Fibroblast of mammary gland (primary cell): ENCODE data around the gene TAS2R40.

Source experiments
- DNase-seq: peaks from one replicate; pipeline ENCODE4 v3.0.0-alpha.2; 2010; ENCODE audit warnings: low read depth
- H3K4me3 ChIP-seq: 2 replicates; pipeline ENCODE4 v1.5.1; 2011; ENCODE audit warnings: low read depth, mild to moderate bottlenecking, low read length, moderate library complexity; ENCODE audit not compliant: control insufficient read depth
- TF ChIP-seq, protein P1 (sequence below): conservative IDR thresholded peaks from 2 replicates; pipeline ENCODE4 v1.5.1; 2011; ENCODE audit warnings: low read depth, low read length, inconsistent platforms; ENCODE audit not compliant: control insufficient read depth, insufficient read depth

Gene TAS2R40

DNA sequence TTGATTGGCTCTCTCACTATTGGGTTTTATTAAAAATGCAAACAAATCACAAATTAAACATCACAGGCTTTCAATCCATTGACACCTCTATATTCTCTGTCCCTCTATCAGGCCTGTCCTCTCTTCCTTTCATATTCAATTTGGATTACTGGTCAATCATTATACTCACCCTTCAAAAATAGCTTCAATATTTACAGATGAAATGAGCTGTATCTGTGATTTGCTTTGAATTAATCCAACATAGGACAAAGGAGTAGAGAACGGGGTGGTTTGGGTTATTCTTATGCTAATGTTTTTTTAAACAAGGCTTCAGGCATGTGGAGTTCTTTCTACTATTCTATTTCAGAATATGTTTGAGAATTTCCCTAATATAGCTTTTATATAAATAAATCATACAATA lies 36.3 kb upstream of the TAS2R40 start:
- H3K4me3 ChIP-seq: no peak overlapping the region
- no peak for DNase-seq
- TF ChIP-seq, protein P1, sequence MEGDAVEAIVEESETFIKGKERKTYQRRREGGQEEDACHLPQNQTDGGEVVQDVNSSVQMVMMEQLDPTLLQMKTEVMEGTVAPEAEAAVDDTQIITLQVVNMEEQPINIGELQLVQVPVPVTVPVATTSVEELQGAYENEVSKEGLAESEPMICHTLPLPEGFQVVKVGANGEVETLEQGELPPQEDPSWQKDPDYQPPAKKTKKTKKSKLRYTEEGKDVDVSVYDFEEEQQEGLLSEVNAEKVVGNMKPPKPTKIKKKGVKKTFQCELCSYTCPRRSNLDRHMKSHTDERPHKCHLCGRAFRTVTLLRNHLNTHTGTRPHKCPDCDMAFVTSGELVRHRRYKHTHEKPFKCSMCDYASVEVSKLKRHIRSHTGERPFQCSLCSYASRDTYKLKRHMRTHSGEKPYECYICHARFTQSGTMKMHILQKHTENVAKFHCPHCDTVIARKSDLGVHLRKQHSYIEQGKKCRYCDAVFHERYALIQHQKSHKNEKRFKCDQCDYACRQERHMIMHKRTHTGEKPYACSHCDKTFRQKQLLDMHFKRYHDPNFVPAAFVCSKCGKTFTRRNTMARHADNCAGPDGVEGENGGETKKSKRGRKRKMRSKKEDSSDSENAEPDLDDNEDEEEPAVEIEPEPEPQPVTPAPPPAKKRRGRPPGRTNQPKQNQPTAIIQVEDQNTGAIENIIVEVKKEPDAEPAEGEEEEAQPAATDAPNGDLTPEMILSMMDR: no peak

DNA sequence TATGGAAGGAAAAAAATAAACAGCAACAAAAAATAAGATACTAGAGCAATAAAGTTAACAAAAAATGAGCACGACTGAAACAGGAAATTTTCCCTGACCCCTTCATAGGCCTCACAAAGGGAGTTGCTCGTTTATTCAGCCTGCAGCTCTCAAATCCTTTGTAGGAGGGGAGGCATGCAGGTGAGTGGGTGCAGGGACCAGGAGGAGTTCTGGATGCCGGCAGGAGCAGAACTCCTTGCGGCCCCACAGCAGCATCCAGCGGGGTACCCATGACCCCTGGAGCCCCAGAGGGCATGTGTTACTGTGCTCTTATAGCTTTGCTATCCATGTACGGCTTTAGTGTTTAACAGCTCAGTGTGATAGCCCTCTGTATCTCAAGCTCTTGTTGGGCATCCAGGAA lies 32.8 kb upstream of the TAS2R40 start:
- no peak overlapping the region for H3K4me3 ChIP-seq
- DNase-seq: no peak
- TF ChIP-seq, protein P1: no peak

DNA sequence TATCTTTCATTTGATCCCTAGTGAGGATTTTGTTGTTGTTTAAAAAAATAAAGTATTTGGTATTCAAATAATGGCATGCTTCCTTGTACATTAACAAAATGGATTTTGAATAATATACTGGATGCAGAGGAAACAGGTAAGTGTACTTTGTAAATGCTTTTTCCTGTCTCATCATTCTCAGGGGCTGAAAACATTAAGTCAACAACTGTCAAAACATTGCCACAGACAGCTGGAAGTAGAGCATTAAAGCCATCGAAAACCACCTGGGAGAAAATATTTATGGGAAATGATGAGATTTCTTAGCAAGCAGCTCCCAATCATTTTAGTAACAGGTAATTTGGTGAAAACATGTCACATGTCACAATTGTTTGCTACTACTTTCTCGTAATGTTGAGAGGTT lies 28.0 kb upstream of the TAS2R40 start:
- no peak overlapping the region for H3K4me3 ChIP-seq
- TF ChIP-seq, protein P1: no peak
- DNase-seq: no peak

DNA sequence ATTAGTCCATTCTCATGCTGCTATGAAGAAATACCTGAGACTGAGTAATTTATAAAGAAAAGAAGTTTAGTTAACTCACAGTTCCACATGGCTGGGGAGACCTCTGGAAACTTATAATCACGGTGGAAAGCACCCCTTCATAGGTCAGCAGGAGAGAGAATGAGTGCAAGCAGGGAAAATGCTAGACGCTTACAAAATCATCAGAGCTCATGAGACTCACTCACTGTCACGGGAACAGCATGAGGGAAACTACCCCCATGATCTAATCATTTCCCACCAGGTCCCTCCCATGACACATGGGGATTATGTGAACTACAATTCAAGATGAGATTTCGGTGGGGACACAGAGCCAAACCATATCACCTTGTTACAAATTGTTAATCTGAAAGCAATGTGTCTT lies 22.8 kb upstream of the TAS2R40 start:
- no peak overlapping the region for H3K4me3 ChIP-seq
- DNase-seq: peak; percentile 16
- TF ChIP-seq, protein P1: no peak

DNA sequence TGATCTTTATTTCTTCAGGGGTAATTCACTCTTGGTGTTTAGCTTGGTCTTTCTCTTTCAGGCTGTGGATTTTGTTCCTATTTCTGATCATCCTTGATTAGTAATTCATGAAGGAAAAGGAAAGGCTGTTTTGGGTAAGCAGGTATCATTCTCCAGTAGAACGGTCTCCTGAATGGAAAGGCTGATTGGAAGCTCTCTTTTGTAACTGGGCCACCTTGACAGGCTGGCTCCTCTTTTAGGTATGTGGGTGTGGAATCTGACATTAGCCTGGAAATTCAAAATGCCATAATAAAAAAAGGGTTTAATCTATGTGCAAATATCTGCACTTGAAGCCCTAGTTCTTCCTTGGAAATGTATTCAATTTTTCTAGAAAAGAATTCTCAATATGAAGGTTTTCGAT lies 19.7 kb upstream of the TAS2R40 start:
- no peak for DNase-seq
- H3K4me3 ChIP-seq: no peak overlapping the region
- TF ChIP-seq, protein P1: no peak

DNA sequence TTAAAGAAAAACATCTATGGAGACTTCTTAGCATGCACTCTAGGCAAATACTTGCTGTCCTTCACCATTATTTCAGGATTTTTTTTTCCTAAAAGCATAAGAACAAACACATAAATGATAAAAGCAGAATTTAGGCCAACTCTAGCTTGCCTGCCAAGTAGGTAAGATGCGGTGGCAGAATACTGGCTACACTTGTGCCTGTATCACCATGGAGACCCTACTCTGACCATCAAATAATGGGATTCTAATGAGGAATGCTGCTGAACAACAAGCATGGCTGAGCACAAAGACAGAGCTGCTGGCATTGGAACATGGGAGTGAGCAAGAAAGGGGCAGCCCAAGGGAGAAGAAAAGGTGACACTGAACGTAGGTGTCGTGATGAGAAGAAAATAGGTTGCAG lies 18.5 kb upstream of the TAS2R40 start:
- no peak overlapping the region for H3K4me3 ChIP-seq
- TF ChIP-seq, protein P1: no peak
- no peak for DNase-seq
